Measurements from ENCODE around the gene INTS11. TPM values are rescaled to one million over a fixed set of nuclear protein-coding genes. Genes with fewer than 3 reads are reported as not detected.

The INTS11 gene
- total and polyA plus RNA-seq, 2 experiments from 2014 or later: 102 to 161 TPM

DNA sequence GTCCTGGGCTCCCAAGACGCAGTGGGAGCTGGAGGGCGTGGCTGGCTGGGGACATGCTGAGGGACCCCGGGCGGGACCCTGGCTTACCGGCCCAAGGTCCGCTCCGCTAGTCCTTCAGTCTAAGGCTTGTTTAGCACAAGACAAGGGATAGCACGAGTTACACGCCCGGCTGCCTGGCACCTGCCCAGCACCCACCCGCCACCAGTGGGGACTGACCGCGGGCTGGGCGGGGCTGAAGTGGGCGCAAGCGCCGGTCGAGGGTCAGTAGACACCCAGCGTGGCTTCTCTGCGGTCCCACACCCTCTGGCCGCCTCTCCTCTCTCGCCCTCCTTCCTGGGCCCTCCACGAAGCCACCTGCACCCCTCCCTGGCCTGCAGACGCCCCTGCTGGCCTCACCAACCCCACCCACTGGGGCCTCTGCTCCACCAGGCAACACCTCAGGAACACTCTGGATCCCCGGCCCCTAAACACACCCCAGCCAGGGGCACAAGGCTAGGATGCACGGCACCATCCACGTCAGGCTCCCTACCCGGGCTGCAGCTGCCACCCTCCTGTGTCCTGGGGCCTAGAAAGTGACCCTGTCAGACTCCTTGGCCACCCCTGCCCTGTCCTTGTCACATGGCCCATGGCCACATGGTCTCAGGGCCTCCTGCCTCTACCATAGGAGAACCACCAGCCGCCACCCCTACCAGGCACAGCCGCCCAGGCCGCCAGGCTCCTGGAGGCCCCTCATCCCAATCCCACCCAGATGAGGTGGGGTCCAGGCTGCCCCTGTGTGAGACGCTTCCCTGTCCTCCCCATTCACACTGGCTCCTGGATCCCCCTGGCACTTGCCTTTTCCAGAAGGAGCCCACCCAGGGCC lies 12.7 kb upstream of the INTS11 start (continued):
- TF ChIP-seq JUNB (IDR thresholded peaks at IDR 0.05; ENCODE audit: unreplicated experiment): no peak
- TF ChIP-seq, protein P1, sequence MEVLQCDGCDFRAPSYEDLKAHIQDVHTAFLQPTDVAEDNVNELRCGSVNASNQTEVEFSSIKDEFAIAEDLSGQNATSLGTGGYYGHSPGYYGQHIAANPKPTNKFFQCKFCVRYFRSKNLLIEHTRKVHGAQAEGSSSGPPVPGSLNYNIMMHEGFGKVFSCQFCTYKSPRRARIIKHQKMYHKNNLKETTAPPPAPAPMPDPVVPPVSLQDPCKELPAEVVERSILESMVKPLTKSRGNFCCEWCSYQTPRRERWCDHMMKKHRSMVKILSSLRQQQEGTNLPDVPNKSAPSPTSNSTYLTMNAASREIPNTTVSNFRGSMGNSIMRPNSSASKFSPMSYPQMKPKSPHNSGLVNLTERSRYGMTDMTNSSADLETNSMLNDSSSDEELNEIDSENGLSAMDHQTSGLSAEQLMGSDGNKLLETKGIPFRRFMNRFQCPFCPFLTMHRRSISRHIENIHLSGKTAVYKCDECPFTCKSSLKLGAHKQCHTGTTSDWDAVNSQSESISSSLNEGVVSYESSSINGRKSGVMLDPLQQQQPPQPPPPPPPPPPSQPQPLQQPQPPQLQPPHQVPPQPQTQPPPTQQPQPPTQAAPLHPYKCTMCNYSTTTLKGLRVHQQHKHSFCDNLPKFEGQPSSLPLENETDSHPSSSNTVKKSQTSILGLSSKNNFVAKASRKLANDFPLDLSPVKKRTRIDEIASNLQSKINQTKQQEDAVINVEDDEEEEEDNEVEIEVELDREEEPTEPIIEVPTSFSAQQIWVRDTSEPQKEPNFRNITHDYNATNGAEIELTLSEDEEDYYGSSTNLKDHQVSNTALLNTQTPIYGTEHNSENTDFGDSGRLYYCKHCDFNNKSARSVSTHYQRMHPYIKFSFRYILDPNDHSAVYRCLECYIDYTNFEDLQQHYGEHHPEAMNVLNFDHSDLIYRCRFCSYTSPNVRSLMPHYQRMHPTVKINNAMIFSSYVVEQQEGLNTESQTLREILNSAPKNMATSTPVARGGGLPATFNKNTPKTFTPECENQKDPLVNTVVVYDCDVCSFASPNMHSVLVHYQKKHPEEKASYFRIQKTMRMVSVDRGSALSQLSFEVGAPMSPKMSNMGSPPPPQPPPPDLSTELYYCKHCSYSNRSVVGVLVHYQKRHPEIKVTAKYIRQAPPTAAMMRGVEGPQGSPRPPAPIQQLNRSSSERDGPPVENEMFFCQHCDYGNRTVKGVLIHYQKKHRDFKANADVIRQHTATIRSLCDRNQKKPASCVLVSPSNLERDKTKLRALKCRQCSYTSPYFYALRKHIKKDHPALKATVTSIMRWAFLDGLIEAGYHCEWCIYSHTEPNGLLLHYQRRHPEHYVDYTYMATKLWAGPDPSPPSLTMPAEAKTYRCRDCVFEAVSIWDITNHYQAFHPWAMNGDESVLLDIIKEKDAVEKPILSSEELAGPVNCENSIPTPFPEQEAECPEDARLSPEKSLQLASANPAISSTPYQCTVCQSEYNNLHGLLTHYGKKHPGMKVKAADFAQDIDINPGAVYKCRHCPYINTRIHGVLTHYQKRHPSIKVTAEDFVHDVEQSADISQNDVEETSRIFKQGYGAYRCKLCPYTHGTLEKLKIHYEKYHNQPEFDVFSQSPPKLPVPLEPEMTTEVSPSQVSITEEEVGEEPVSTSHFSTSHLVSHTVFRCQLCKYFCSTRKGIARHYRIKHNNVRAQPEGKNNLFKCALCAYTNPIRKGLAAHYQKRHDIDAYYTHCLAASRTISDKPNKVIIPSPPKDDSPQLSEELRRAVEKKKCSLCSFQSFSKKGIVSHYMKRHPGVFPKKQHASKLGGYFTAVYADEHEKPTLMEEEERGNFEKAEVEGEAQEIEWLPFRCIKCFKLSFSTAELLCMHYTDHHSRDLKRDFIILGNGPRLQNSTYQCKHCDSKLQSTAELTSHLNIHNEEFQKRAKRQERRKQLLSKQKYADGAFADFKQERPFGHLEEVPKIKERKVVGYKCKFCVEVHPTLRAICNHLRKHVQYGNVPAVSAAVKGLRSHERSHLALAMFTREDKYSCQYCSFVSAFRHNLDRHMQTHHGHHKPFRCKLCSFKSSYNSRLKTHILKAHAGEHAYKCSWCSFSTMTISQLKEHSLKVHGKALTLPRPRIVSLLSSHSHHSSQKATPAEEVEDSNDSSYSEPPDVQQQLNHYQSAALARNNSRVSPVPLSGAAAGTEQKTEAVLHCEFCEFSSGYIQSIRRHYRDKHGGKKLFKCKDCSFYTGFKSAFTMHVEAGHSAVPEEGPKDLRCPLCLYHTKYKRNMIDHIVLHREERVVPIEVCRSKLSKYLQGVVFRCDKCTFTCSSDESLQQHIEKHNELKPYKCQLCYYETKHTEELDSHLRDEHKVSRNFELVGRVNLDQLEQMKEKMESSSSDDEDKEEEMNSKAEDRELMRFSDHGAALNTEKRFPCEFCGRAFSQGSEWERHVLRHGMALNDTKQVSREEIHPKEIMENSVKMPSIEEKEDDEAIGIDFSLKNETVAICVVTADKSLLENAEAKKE (CRISPR knock-in tag; IDR thresholded peaks at IDR 0.05): no peak

DNA sequence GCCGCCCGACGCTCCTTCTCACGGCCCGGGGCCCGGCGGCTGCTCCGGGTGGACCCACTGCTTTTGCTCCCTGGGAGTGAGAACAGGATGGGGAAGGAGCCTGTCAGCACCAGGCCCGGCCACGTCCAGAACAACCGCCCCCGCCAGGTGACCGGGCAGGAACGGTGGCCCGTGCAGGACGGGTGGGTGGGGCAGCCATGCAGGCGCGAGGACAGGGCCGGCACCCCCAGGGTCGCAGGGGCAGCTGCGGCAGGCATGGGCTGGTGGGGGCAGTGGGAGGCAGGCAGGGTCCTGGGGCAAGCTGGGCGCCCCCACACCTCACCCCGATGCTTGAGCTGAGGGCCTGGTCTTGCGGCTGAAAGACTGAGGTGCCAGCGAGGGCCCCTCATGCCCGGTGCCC lies 12.0 kb upstream of the INTS11 start:
- Mint-ChIP-seq H3K27me3 (ENCODE audit: insufficient read depth, low read depth, poor library complexity) (peaks cover 12% of the 10 kb centered on the region), H3K4me3 (no peak overlapping the region), H3K36me3 (ENCODE audit: low read depth) (peaks cover 16% of the 10 kb centered on the region), H3K4me1 (no peaks in the 10 kb centered on the region; the same call in 2 of the 3 replicates), H3K9me3 (no peaks in the 10 kb centered on the region; the same call in 2 of the 3 replicates), H3K27ac (no peak overlapping the region)
- Histone ChIP-seq H3K4me1 (ENCODE audit: insufficient read depth) (no peaks in the 10 kb centered on the region), H3F3A (replicated peaks; ENCODE audit: low read depth) (peaks cover 15% of the 10 kb centered on the region), H2AFZ (no peak overlapping the region), H3K9me2 (ENCODE audit: insufficient read depth) (no peaks in the 10 kb centered on the region), H4K20me1 (replicated peaks; ENCODE audit: insufficient read depth) (no peaks in the 10 kb centered on the region), H3K4me3 (no peak overlapping the region), H3K27ac (ENCODE audit: low read depth) (no peak overlapping the region), H3K36me3 (ENCODE audit: insufficient read depth) (no peaks in the 10 kb centered on the region), H3K79me2 (replicated peaks; ENCODE audit: insufficient read depth) (no peaks in the 10 kb centered on the region), H3K27me3 (ENCODE audit: insufficient read depth) (no peaks in the 10 kb centered on the region), H3K4me2 (no peak overlapping the region)
- TF ChIP-seq, protein P2, sequence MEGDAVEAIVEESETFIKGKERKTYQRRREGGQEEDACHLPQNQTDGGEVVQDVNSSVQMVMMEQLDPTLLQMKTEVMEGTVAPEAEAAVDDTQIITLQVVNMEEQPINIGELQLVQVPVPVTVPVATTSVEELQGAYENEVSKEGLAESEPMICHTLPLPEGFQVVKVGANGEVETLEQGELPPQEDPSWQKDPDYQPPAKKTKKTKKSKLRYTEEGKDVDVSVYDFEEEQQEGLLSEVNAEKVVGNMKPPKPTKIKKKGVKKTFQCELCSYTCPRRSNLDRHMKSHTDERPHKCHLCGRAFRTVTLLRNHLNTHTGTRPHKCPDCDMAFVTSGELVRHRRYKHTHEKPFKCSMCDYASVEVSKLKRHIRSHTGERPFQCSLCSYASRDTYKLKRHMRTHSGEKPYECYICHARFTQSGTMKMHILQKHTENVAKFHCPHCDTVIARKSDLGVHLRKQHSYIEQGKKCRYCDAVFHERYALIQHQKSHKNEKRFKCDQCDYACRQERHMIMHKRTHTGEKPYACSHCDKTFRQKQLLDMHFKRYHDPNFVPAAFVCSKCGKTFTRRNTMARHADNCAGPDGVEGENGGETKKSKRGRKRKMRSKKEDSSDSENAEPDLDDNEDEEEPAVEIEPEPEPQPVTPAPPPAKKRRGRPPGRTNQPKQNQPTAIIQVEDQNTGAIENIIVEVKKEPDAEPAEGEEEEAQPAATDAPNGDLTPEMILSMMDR (conservative IDR thresholded peaks at IDR 0.05; ENCODE audit: low read depth in 2 of 2): no peak
- TF ChIP-seq, protein P3, sequence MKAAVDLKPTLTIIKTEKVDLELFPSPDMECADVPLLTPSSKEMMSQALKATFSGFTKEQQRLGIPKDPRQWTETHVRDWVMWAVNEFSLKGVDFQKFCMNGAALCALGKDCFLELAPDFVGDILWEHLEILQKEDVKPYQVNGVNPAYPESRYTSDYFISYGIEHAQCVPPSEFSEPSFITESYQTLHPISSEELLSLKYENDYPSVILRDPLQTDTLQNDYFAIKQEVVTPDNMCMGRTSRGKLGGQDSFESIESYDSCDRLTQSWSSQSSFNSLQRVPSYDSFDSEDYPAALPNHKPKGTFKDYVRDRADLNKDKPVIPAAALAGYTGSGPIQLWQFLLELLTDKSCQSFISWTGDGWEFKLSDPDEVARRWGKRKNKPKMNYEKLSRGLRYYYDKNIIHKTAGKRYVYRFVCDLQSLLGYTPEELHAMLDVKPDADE (IDR thresholded peaks at IDR 0.05): no peak
- TF ChIP-seq EZH2 (IDR thresholded peaks at IDR 0.05; ENCODE audit: low read depth, unreplicated experiment): no peak
- no peak for TF ChIP-seq NANOG (IDR thresholded peaks at IDR 0.05; ENCODE audit: borderline replicate concordance)
- no peak for TF ChIP-seq ZNF331 (CRISPR knock-in tag; IDR thresholded peaks at IDR 0.05; ENCODE audit: low read depth)
- ATAC-seq (no peak), DNase-seq (ENCODE audit: low spot score) (no peak)

All from GM23338 (cell line).